Right lobe of liver (tissue), 4 donors: ENCODE results near the gene IFNL3.

Experiments used
- CTCF ChIP-seq, 4 donors: fragments of 200-600 bp in 3 of 4; fragments of 450-650 bp in 1 of 4; IDR thresholded peaks; one replicate each; pipeline versions ENCODE4 v1.5.1 to v1.8.0; 2016 to 2022; ENCODE audit warnings: antibody characterized with exemption in 4 of 4, mild to moderate bottlenecking in 2 of 4
- POLR2A ChIP-seq: fragments of 450-650 bp; IDR thresholded peaks from one replicate; pipeline ENCODE4 v1.6.1; 2017; ENCODE audit warnings: antibody characterized with exemption, mild to moderate bottlenecking
- donor health status: DM: no; HTN: no; CAD: no.
- donor health status: DM: no; HTN: no; CAD: no.
- donor health status: DM: no; HTN: yes; CAD: no.

GRCh38 chr19:39264306-39265290 is 19.8 kb upstream of the IFNL3 start:
- TF ChIP-seq CTCF (IDR thresholded peaks at IDR 0.05) (no peak), POLR2A (no peak)
